HL-60 (cell line): ENCODE measurements around the gene ANXA2.

Source experiments
- DNase-seq, 2 experiments: peaks; one replicate each; pipeline ENCODE4 v3.0.0-alpha.2; 2010 to 2020; ENCODE audit warnings: low read depth in 1 of 2, low spot score in 1 of 2
- H3K27ac ChIP-seq: fragments of 250-450 bp; sonication (Bioruptor Pico); replicated peaks from 2 replicates; pipeline ENCODE4 v1.5.1; 2020; ENCODE audit warnings: mild to moderate bottlenecking, moderate library complexity
- H3K27me3 ChIP-seq: fragments of 250-450 bp; sonication (Bioruptor Pico); 2 replicates; pipeline ENCODE4 v1.5.1; 2021; ENCODE audit warnings: mild to moderate bottlenecking, moderate library complexity; ENCODE audit not compliant: insufficient read depth, poor library complexity, severe bottlenecking
- H3K4me3 ChIP-seq: replicated peaks from 2 replicates; pipeline ENCODE4 v1.5.1; 2011; ENCODE audit warnings: mild to moderate bottlenecking, control low read depth, low read length; ENCODE audit not compliant: insufficient read depth
- CTCF ChIP-seq: IDR thresholded peaks from one replicate; pipeline ENCODE4 v1.5.1; 2011; ENCODE audit warnings: low read length, control low read depth, inconsistent platforms; ENCODE audit not compliant: insufficient read depth
- GABPA ChIP-seq: IDR thresholded peaks from 2 replicates; pipeline ENCODE4 v1.6.1; 2012; ENCODE audit warnings: low read depth
- POLR2AphosphoS5 ChIP-seq: IDR thresholded peaks from 2 replicates; pipeline ENCODE4 v1.6.1; 2012; ENCODE audit warnings: low read depth
- SPI1 ChIP-seq: IDR thresholded peaks from 2 replicates; pipeline ENCODE4 v1.6.1; 2012; ENCODE audit warnings: low read depth, mild to moderate bottlenecking, borderline replicate concordance
- TF ChIP-seq, protein P1 (sequence below): IDR thresholded peaks from 2 replicates; pipeline ENCODE4 v1.6.1; 2012; ENCODE audit warnings: low read depth; ENCODE audit not compliant: insufficient replicate concordance

Gene ANXA2

GRCh38 chr15:60347480-60348049, 50.2 kb downstream of the ANXA2 start:
- no peak for TF ChIP-seq SPI1
- no peak for TF ChIP-seq CTCF
- TF ChIP-seq, protein P1, sequence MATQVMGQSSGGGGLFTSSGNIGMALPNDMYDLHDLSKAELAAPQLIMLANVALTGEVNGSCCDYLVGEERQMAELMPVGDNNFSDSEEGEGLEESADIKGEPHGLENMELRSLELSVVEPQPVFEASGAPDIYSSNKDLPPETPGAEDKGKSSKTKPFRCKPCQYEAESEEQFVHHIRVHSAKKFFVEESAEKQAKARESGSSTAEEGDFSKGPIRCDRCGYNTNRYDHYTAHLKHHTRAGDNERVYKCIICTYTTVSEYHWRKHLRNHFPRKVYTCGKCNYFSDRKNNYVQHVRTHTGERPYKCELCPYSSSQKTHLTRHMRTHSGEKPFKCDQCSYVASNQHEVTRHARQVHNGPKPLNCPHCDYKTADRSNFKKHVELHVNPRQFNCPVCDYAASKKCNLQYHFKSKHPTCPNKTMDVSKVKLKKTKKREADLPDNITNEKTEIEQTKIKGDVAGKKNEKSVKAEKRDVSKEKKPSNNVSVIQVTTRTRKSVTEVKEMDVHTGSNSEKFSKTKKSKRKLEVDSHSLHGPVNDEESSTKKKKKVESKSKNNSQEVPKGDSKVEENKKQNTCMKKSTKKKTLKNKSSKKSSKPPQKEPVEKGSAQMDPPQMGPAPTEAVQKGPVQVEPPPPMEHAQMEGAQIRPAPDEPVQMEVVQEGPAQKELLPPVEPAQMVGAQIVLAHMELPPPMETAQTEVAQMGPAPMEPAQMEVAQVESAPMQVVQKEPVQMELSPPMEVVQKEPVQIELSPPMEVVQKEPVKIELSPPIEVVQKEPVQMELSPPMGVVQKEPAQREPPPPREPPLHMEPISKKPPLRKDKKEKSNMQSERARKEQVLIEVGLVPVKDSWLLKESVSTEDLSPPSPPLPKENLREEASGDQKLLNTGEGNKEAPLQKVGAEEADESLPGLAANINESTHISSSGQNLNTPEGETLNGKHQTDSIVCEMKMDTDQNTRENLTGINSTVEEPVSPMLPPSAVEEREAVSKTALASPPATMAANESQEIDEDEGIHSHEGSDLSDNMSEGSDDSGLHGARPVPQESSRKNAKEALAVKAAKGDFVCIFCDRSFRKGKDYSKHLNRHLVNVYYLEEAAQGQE, result no peak
- no peak for TF ChIP-seq POLR2AphosphoS5
- no peak for TF ChIP-seq GABPA
- no peak overlapping the region for H3K4me3 ChIP-seq
- H3K27ac ChIP-seq, result no peak overlapping the region
- no peaks in the 10 kb centered on the region for H3K27me3 ChIP-seq
- no peak for DNase-seq

- DNase-seq, result no peak
- Histone ChIP-seq H3K4me3 (no peak overlapping the region), H3K27ac (no peak overlapping the region), H3K27me3 (no peaks in the 10 kb centered on the region)
- TF ChIP-seq CTCF, result no peak
- no peak for TF ChIP-seq SPI1
- no peak for TF ChIP-seq POLR2AphosphoS5
- TF ChIP-seq GABPA, result no peak
- TF ChIP-seq, protein P1, result no peak
Measured at GRCh38 chr15:60346653-60347052, 51.1 kb downstream of the ANXA2 start.

DNA sequence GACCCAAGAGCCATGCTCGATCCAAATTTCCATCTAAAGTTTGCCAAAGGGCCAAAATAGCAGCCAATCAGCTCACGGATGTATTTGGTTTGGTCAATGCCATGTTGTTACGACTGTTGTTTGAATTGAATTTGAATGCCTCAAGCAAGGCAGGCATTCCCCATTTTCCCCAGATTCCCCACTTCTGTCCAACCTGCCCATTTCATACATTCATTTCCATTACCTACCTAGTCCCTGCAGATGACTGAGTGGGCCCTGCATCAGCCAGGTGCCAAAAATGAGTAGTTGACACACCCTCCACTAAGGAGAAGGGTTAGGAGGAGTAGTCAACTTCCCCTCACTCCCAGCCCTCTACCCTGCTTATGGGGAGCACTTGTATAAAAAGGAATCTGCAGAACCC, 51.7 kb downstream of the ANXA2 start:
- Histone ChIP-seq H3K27me3 (no peaks in the 10 kb centered on the region), H3K4me3 (no peak overlapping the region), H3K27ac (no peak overlapping the region)
- no peak for DNase-seq
- TF ChIP-seq CTCF (no peak), POLR2AphosphoS5 (no peak), GABPA (no peak), SPI1 (no peak)
- TF ChIP-seq, protein P1, result no peak
